NB4 (cell line): Measurements from ENCODE around the gene KAT2B.

Experiments
- DNase-seq: peaks from one replicate; pipeline ENCODE4 v3.0.0; 2010; ENCODE audit warnings: low read depth
- H3K4me3 ChIP-seq: one replicate; pipeline ENCODE4 v1.5.1; 2011; ENCODE audit warnings: mild to moderate bottlenecking, low read depth, low read length, moderate library complexity
- CTCF ChIP-seq: IDR thresholded peaks from one replicate; pipeline ENCODE4 v1.5.1; 2012; ENCODE audit warnings: low read depth, low read length
- MAX ChIP-seq: IDR thresholded peaks from 2 replicates; pipeline ENCODE4 v1.6.1; 2011; ENCODE audit warnings: low read depth, low read length
- MYC ChIP-seq: IDR thresholded peaks from 2 replicates; pipeline ENCODE4 v1.6.1; 2011; ENCODE audit warnings: low read depth, low read length
- POLR2A ChIP-seq: IDR thresholded peaks from 2 replicates; pipeline ENCODE4 v1.6.1; 2011; ENCODE audit warnings: mild to moderate bottlenecking; ENCODE audit not compliant: insufficient read length; ENCODE audit errors: extremely low read depth

Gene KAT2B

GRCh38 chr3:20173844-20174410 is 133.7 kb downstream of the KAT2B start:
- no peak for DNase-seq
- no peak for TF ChIP-seq MYC
- no peak for TF ChIP-seq POLR2A
- no peak for TF ChIP-seq CTCF
- no peak for TF ChIP-seq MAX
- H3K4me3 ChIP-seq: no peak overlapping the region

- DNase-seq: no peak
- no peak overlapping the region for H3K4me3 ChIP-seq
- TF ChIP-seq CTCF (no peak), MAX (no peak), POLR2A (no peak), MYC (no peak)
Measured at GRCh38 chr3:20181276-20181675, 141.0 kb downstream of the KAT2B start.

GRCh38 chr3:20182206-20182605 is 142.0 kb downstream of the KAT2B start:
- TF ChIP-seq POLR2A: no peak
- no peak for TF ChIP-seq CTCF
- TF ChIP-seq MAX: no peak
- TF ChIP-seq MYC: no peak
- H3K4me3 ChIP-seq: no peak overlapping the region
- no peak for DNase-seq

- TF ChIP-seq POLR2A: no peak
- TF ChIP-seq CTCF: no peak
- no peak for TF ChIP-seq MYC
- TF ChIP-seq MAX: no peak
- H3K4me3 ChIP-seq: peak overlapping the region; percentile 97
- DNase-seq: no peak
Measured at GRCh38 chr3:20185331-20185678, 145.1 kb downstream of the KAT2B start.

GRCh38 chr3:20185679-20186599 is 145.7 kb downstream of the KAT2B start, which contains the start of gene SGO1:
TSS of gene SGO1 (minus strand) at chr3:20186206. CDS start at chr3:20184027, 2,179 bp downstream.
- H3K4me3 ChIP-seq: peak within 1 kb of the TSS; percentile 97
- DNase-seq: peak; percentile 99
- TF ChIP-seq MAX: peak; percentile 100
- peak; percentile 15 for TF ChIP-seq MYC
- TF ChIP-seq POLR2A: peak; percentile 49
- TF ChIP-seq CTCF: no peak
